ENCODE results near the gene NUB1. TPM values are rescaled to one million over a fixed set of nuclear protein-coding genes. Genes with fewer than 3 reads are reported as not detected.

The NUB1 gene
- polyA plus RNA-seq, 3 donors, result 32.0 to 39.2 (median 37.2) TPM

GRCh38 chr7:151426904-151427704 lies 85.5 kb downstream of the NUB1 start:
- DNase-seq, result no peak
- no peak overlapping the region for H3K27ac ChIP-seq (ENCODE audit: low read depth in 1 of 2, low read length in 2 of 2)
- intact Hi-C loops (cut with micrococcal nuclease), result no loop called here
- H3K4me1 ChIP-seq (ENCODE audit: control insufficient read depth in 1 of 2, insufficient read depth in 2 of 2, low read length in 2 of 2), result no peaks in the 10 kb centered on the region
- TF ChIP-seq CTCF (IDR thresholded peaks at IDR 0.05), result no peak
- H3K27me3 Mint-ChIP-seq (ENCODE audit: low read depth in 3 of 3), result peaks cover 2 to 7% (median 6%) of the 10 kb centered on the region in 3 donors
- peak overlapping the region in 1 of 7 donors; percentile 50 for H3K27ac Mint-ChIP-seq
- H3K27me3 ChIP-seq (ENCODE audit: control insufficient read depth in 2 of 2, insufficient read depth in 2 of 2, low read length in 2 of 2), result no peaks in the 10 kb centered on the region
- 96% methylated on average over 19 of the region's 23 CpGs for WGBS (ENCODE audit: insufficient coverage)
- no peaks in the 10 kb centered on the region for H3K36me3 Mint-ChIP-seq
- no peak overlapping the region for H3K4me3 Mint-ChIP-seq
- H3K4me2 ChIP-seq (replicated peaks; ENCODE audit: extremely low read depth, low read length, poor library complexity, severe bottlenecking), result no peak overlapping the region
- H3K9me3 ChIP-seq (replicated peaks in 1 of 2; ENCODE audit: control insufficient read depth in 1 of 2, insufficient read depth in 1 of 2, low read length in 2 of 2), result peaks cover 6% of the 10 kb centered on the region in 2 donors
- no peak overlapping the region for H3K4me3 ChIP-seq (replicated peaks in 1 of 3; ENCODE audit: low read depth in 2 of 3, low read length in 3 of 3)
- H2AFZ ChIP-seq (ENCODE audit: insufficient read depth, low read depth, low read length, poor library complexity, severe bottlenecking), result no peak overlapping the region
- no peaks in the 10 kb centered on the region for H3K36me3 ChIP-seq (replicated peaks in 1 of 2; ENCODE audit: control insufficient read depth in 1 of 2, insufficient read depth in 2 of 2, low read length in 2 of 2)
- H3K9me3 Mint-ChIP-seq, result peaks cover 3 to 12% (median 8%) of the 10 kb centered on the region in 7 donors
- H3K79me2 ChIP-seq (ENCODE audit: insufficient read depth, low read length), result no peaks in the 10 kb centered on the region
- no peak overlapping the region for H3K9ac ChIP-seq (ENCODE audit: insufficient read depth, low read length, poor library complexity, severe bottlenecking)
- H4K20me1 ChIP-seq (ENCODE audit: insufficient read depth, low read length), result no peaks in the 10 kb centered on the region
- H3K4me1 Mint-ChIP-seq, result peaks cover 15% of the 10 kb centered on the region

GRCh38 chr7:151427705-151428377 lies 86.2 kb downstream of the NUB1 start:
- peak overlapping the region in 1 of 7 donors; percentile 50 for H3K27ac Mint-ChIP-seq
- H3K79me2 ChIP-seq (ENCODE audit: insufficient read depth, low read length), result no peaks in the 10 kb centered on the region
- no peaks in the 10 kb centered on the region for H3K27me3 ChIP-seq (ENCODE audit: control insufficient read depth in 2 of 2, insufficient read depth in 2 of 2, low read length in 2 of 2)
- no peak for DNase-seq
- peaks cover 18% of the 10 kb centered on the region for H3K4me1 Mint-ChIP-seq
- peaks cover 0 to 6% of the 10 kb centered on the region in 2 donors for H3K9me3 ChIP-seq (replicated peaks in 1 of 2; ENCODE audit: control insufficient read depth in 1 of 2, insufficient read depth in 1 of 2, low read length in 2 of 2)
- 100% methylated on average over 1 of the region's 10 CpGs for WGBS (ENCODE audit: insufficient coverage)
- H3K4me2 ChIP-seq (replicated peaks; ENCODE audit: extremely low read depth, low read length, poor library complexity, severe bottlenecking), result no peak overlapping the region
- no peak overlapping the region for H3K4me3 ChIP-seq (replicated peaks in 1 of 3; ENCODE audit: low read depth in 2 of 3, low read length in 3 of 3)
- H3K36me3 Mint-ChIP-seq, result no peaks in the 10 kb centered on the region
- peaks cover 0 to 7% (median 4%) of the 10 kb centered on the region in 7 donors for H3K9me3 Mint-ChIP-seq
- H3K4me3 Mint-ChIP-seq, result peak overlapping the region in 1 of 2 donors; percentile 35
- no peaks in the 10 kb centered on the region for H4K20me1 ChIP-seq (ENCODE audit: insufficient read depth, low read length)
- TF ChIP-seq CTCF (IDR thresholded peaks at IDR 0.05), result no peak
- H3K4me1 ChIP-seq (ENCODE audit: control insufficient read depth in 1 of 2, insufficient read depth in 2 of 2, low read length in 2 of 2), result no peaks in the 10 kb centered on the region
- intact Hi-C loops (cut with micrococcal nuclease), result no loop called here
- peaks cover 2 to 7% (median 6%) of the 10 kb centered on the region in 3 donors for H3K27me3 Mint-ChIP-seq (ENCODE audit: low read depth in 3 of 3)
- H3K36me3 ChIP-seq (replicated peaks in 1 of 2; ENCODE audit: control insufficient read depth in 1 of 2, insufficient read depth in 2 of 2, low read length in 2 of 2), result no peaks in the 10 kb centered on the region
- H2AFZ ChIP-seq (ENCODE audit: insufficient read depth, low read depth, low read length, poor library complexity, severe bottlenecking), result no peak overlapping the region
- H3K9ac ChIP-seq (ENCODE audit: insufficient read depth, low read length, poor library complexity, severe bottlenecking), result no peak overlapping the region
- H3K27ac ChIP-seq (ENCODE audit: low read depth in 1 of 2, low read length in 2 of 2), result no peak overlapping the region

Other genes starting within 250 kb of the NUB1 start
- not detected for gene GBX1, start 174.1 kb upstream of the NUB1 start, polyA plus RNA-seq
- not detected for gene ASB10, start 154.6 kb upstream of the NUB1 start, polyA plus RNA-seq
- not detected for gene H2BK1, start 131.3 kb upstream of the NUB1 start, polyA plus RNA-seq
- gene ABCF2, start 114.6 kb upstream of the NUB1 start, polyA plus RNA-seq, result 10 to 100 TPM; 18.0 to 22.0 (median 21.1) TPM
- gene CHPF2, start 109.3 kb upstream of the NUB1 start, polyA plus RNA-seq, result 10 to 100 TPM; 34.4 to 38.0 (median 36.0) TPM
- gene SMARCD3, start 93.1 kb upstream of the NUB1 start, polyA plus RNA-seq, result 100 to 1,000 TPM; 104 to 183 (median 112) TPM
- gene WDR86, start 68.2 kb downstream of the NUB1 start, polyA plus RNA-seq, result under 1 TPM; 0.11 to 0.30 (median 0.24) TPM
- gene CRYGN, start 98.3 kb downstream of the NUB1 start, polyA plus RNA-seq, result not detected
- 10 to 100 TPM; 20.4 to 96.1 (median 95.8) TPM for gene RHEB, start 178.1 kb downstream of the NUB1 start, polyA plus RNA-seq

Data from CD14-positive monocyte (primary cell).